ENCODE results near the gene GREB1. TPM values are rescaled to one million over a fixed set of nuclear protein-coding genes. Genes with fewer than 3 reads are reported as not detected.

Gene GREB1
- total RNA-seq, 1 donor from 2014 or later = 6.8 TPM

GRCh38 chr2:11615209-11615608 lies 81.4 kb downstream of the GREB1 start:
- no peak overlapping the region for H3K9ac ChIP-seq (ENCODE audit: low read depth in 1 of 3, low read length in 3 of 3)
- H3K9me3 ChIP-seq (ENCODE audit: control insufficient read depth in 3 of 3, low read length in 3 of 3) = no peaks in the 10 kb centered on the region
- H3K27me3 ChIP-seq (ENCODE audit: control insufficient read depth in 3 of 3, insufficient read depth in 3 of 3, low read length in 3 of 3) = no peaks in the 10 kb centered on the region
- H3K4me1 ChIP-seq (ENCODE audit: control insufficient read depth in 3 of 3, insufficient read depth in 3 of 3, low read length in 3 of 3) = no peaks in the 10 kb centered on the region
- peaks cover 0 to 9% (median 0%) of the 10 kb centered on the region in 3 donors for H3K36me3 ChIP-seq (ENCODE audit: control insufficient read depth in 3 of 3, insufficient read depth in 3 of 3, low read length in 3 of 3)
- H3K27ac ChIP-seq (ENCODE audit: low read depth, low read length) = no peak overlapping the region
- no peak overlapping the region for H3K4me3 ChIP-seq (ENCODE audit: low read length in 3 of 3)

- H3K36me3 ChIP-seq (ENCODE audit: control insufficient read depth in 3 of 3, insufficient read depth in 3 of 3, low read length in 3 of 3) = peaks cover 0 to 8% (median 0%) of the 10 kb centered on the region in 3 donors
- no peaks in the 10 kb centered on the region for H3K9me3 ChIP-seq (ENCODE audit: control insufficient read depth in 3 of 3, low read length in 3 of 3)
- no peaks in the 10 kb centered on the region for H3K27me3 ChIP-seq (ENCODE audit: control insufficient read depth in 3 of 3, insufficient read depth in 3 of 3, low read length in 3 of 3)
- H3K9ac ChIP-seq (ENCODE audit: low read depth in 1 of 3, low read length in 3 of 3) = no peak overlapping the region
- no peak overlapping the region for H3K4me3 ChIP-seq (ENCODE audit: low read length in 3 of 3)
- H3K4me1 ChIP-seq (ENCODE audit: control insufficient read depth in 3 of 3, insufficient read depth in 3 of 3, low read length in 3 of 3) = no peaks in the 10 kb centered on the region
- no peak overlapping the region for H3K27ac ChIP-seq (ENCODE audit: low read depth, low read length)
Observed at GRCh38 chr2:11616097-11616687, 82.3 kb downstream of the GREB1 start.

- H3K4me1 ChIP-seq (ENCODE audit: control insufficient read depth in 3 of 3, insufficient read depth in 3 of 3, low read length in 3 of 3) = no peaks in the 10 kb centered on the region
- no peak overlapping the region for H3K4me3 ChIP-seq (ENCODE audit: low read length in 3 of 3)
- no peak overlapping the region for H3K27ac ChIP-seq (ENCODE audit: low read depth, low read length)
- no peak overlapping the region for H3K9ac ChIP-seq (ENCODE audit: low read depth in 1 of 3, low read length in 3 of 3)
- H3K27me3 ChIP-seq (ENCODE audit: control insufficient read depth in 3 of 3, insufficient read depth in 3 of 3, low read length in 3 of 3) = no peaks in the 10 kb centered on the region
- H3K9me3 ChIP-seq (ENCODE audit: control insufficient read depth in 3 of 3, low read length in 3 of 3) = no peaks in the 10 kb centered on the region
- H3K36me3 ChIP-seq (ENCODE audit: control insufficient read depth in 3 of 3, insufficient read depth in 3 of 3, low read length in 3 of 3) = peaks cover 0 to 8% (median 0%) of the 10 kb centered on the region in 3 donors
Observed at GRCh38 chr2:11616851-11617415, 83.1 kb downstream of the GREB1 start.

- no peak overlapping the region for H3K4me3 ChIP-seq (ENCODE audit: low read length in 3 of 3)
- H3K36me3 ChIP-seq (ENCODE audit: control insufficient read depth in 3 of 3, insufficient read depth in 3 of 3, low read length in 3 of 3) = peaks cover 0 to 8% (median 0%) of the 10 kb centered on the region in 3 donors
- no peak overlapping the region for H3K9ac ChIP-seq (ENCODE audit: low read depth in 1 of 3, low read length in 3 of 3)
- no peaks in the 10 kb centered on the region for H3K27me3 ChIP-seq (ENCODE audit: control insufficient read depth in 3 of 3, insufficient read depth in 3 of 3, low read length in 3 of 3)
- no peak overlapping the region for H3K27ac ChIP-seq (ENCODE audit: low read depth, low read length)
- no peaks in the 10 kb centered on the region for H3K4me1 ChIP-seq (ENCODE audit: control insufficient read depth in 3 of 3, insufficient read depth in 3 of 3, low read length in 3 of 3)
- H3K9me3 ChIP-seq (ENCODE audit: control insufficient read depth in 3 of 3, low read length in 3 of 3) = no peaks in the 10 kb centered on the region
Observed at GRCh38 chr2:11617527-11617926, 83.7 kb downstream of the GREB1 start.

GRCh38 chr2:11617984-11618707 lies 84.3 kb downstream of the GREB1 start:
- Histone ChIP-seq H3K4me3 (ENCODE audit: low read length in 3 of 3) (no peak overlapping the region), H3K36me3 (ENCODE audit: control insufficient read depth in 3 of 3, insufficient read depth in 3 of 3, low read length in 3 of 3) (peaks cover 0 to 6% (median 0%) of the 10 kb centered on the region in 3 donors), H3K27me3 (ENCODE audit: control insufficient read depth in 3 of 3, insufficient read depth in 3 of 3, low read length in 3 of 3) (no peaks in the 10 kb centered on the region), H3K9me3 (ENCODE audit: control insufficient read depth in 3 of 3, low read length in 3 of 3) (no peaks in the 10 kb centered on the region), H3K9ac (ENCODE audit: low read depth in 1 of 3, low read length in 3 of 3) (no peak overlapping the region), H3K4me1 (ENCODE audit: control insufficient read depth in 3 of 3, insufficient read depth in 3 of 3, low read length in 3 of 3) (no peaks in the 10 kb centered on the region), H3K27ac (ENCODE audit: low read depth, low read length) (no peak overlapping the region)

GRCh38 chr2:11618708-11619062 lies 84.8 kb downstream of the GREB1 start:
- H3K36me3 ChIP-seq (ENCODE audit: control insufficient read depth in 3 of 3, insufficient read depth in 3 of 3, low read length in 3 of 3) = peaks cover 0 to 6% (median 0%) of the 10 kb centered on the region in 3 donors
- H3K9me3 ChIP-seq (ENCODE audit: control insufficient read depth in 3 of 3, low read length in 3 of 3) = no peaks in the 10 kb centered on the region
- H3K27ac ChIP-seq (ENCODE audit: low read depth, low read length) = no peak overlapping the region
- no peaks in the 10 kb centered on the region for H3K27me3 ChIP-seq (ENCODE audit: control insufficient read depth in 3 of 3, insufficient read depth in 3 of 3, low read length in 3 of 3)
- no peak overlapping the region for H3K4me3 ChIP-seq (ENCODE audit: low read length in 3 of 3)
- H3K9ac ChIP-seq (ENCODE audit: low read depth in 1 of 3, low read length in 3 of 3) = no peak overlapping the region
- H3K4me1 ChIP-seq (ENCODE audit: control insufficient read depth in 3 of 3, insufficient read depth in 3 of 3, low read length in 3 of 3) = no peaks in the 10 kb centered on the region

- H3K9ac ChIP-seq (ENCODE audit: low read depth in 1 of 3, low read length in 3 of 3) = no peak overlapping the region
- no peaks in the 10 kb centered on the region for H3K4me1 ChIP-seq (ENCODE audit: control insufficient read depth in 3 of 3, insufficient read depth in 3 of 3, low read length in 3 of 3)
- H3K27me3 ChIP-seq (ENCODE audit: control insufficient read depth in 3 of 3, insufficient read depth in 3 of 3, low read length in 3 of 3) = no peaks in the 10 kb centered on the region
- no peak overlapping the region for H3K4me3 ChIP-seq (ENCODE audit: low read length in 3 of 3)
- H3K9me3 ChIP-seq (ENCODE audit: control insufficient read depth in 3 of 3, low read length in 3 of 3) = no peaks in the 10 kb centered on the region
- peaks cover 0 to 9% (median 5%) of the 10 kb centered on the region in 3 donors for H3K36me3 ChIP-seq (ENCODE audit: control insufficient read depth in 3 of 3, insufficient read depth in 3 of 3, low read length in 3 of 3)
- H3K27ac ChIP-seq (ENCODE audit: low read depth, low read length) = no peak overlapping the region
Observed at GRCh38 chr2:11621410-11621809, 87.6 kb downstream of the GREB1 start.

GRCh38 chr2:11622611-11623010 lies 88.8 kb downstream of the GREB1 start:
- Histone ChIP-seq H3K27ac (ENCODE audit: low read depth, low read length) (no peak overlapping the region), H3K4me1 (ENCODE audit: control insufficient read depth in 3 of 3, insufficient read depth in 3 of 3, low read length in 3 of 3) (no peaks in the 10 kb centered on the region), H3K4me3 (ENCODE audit: low read length in 3 of 3) (no peak overlapping the region), H3K9ac (ENCODE audit: low read depth in 1 of 3, low read length in 3 of 3) (no peak overlapping the region), H3K36me3 (ENCODE audit: control insufficient read depth in 3 of 3, insufficient read depth in 3 of 3, low read length in 3 of 3) (peaks cover 6 to 17% (median 12%) of the 10 kb centered on the region in 3 donors), H3K9me3 (ENCODE audit: control insufficient read depth in 3 of 3, low read length in 3 of 3) (peaks cover 3 to 6% (median 6%) of the 10 kb centered on the region in 3 donors), H3K27me3 (ENCODE audit: control insufficient read depth in 3 of 3, insufficient read depth in 3 of 3, low read length in 3 of 3) (no peaks in the 10 kb centered on the region)

- Histone ChIP-seq H3K27ac (ENCODE audit: low read depth, low read length) (no peak overlapping the region), H3K4me1 (ENCODE audit: control insufficient read depth in 3 of 3, insufficient read depth in 3 of 3, low read length in 3 of 3) (peaks cover 0 to 2% (median 1%) of the 10 kb centered on the region in 3 donors), H3K36me3 (ENCODE audit: control insufficient read depth in 3 of 3, insufficient read depth in 3 of 3, low read length in 3 of 3) (peaks cover 6 to 17% (median 12%) of the 10 kb centered on the region in 3 donors), H3K9ac (ENCODE audit: low read depth in 1 of 3, low read length in 3 of 3) (no peak overlapping the region), H3K4me3 (ENCODE audit: low read length in 3 of 3) (no peak overlapping the region), H3K27me3 (ENCODE audit: control insufficient read depth in 3 of 3, insufficient read depth in 3 of 3, low read length in 3 of 3) (no peaks in the 10 kb centered on the region), H3K9me3 (ENCODE audit: control insufficient read depth in 3 of 3, low read length in 3 of 3) (peaks cover 3 to 6% (median 6%) of the 10 kb centered on the region in 3 donors)
Observed at GRCh38 chr2:11624893-11625292, 91.0 kb downstream of the GREB1 start.

GRCh38 chr2:11625671-11626070 lies 91.8 kb downstream of the GREB1 start:
- H3K9ac ChIP-seq (ENCODE audit: low read depth in 1 of 3, low read length in 3 of 3) = no peak overlapping the region
- H3K4me3 ChIP-seq (ENCODE audit: low read length in 3 of 3) = no peak overlapping the region
- H3K36me3 ChIP-seq (ENCODE audit: control insufficient read depth in 3 of 3, insufficient read depth in 3 of 3, low read length in 3 of 3) = peaks cover 6 to 15% (median 12%) of the 10 kb centered on the region in 3 donors
- H3K27me3 ChIP-seq (ENCODE audit: control insufficient read depth in 3 of 3, insufficient read depth in 3 of 3, low read length in 3 of 3) = no peaks in the 10 kb centered on the region
- no peak overlapping the region for H3K27ac ChIP-seq (ENCODE audit: low read depth, low read length)
- peaks cover 4 to 8% (median 4%) of the 10 kb centered on the region in 3 donors for H3K4me1 ChIP-seq (ENCODE audit: control insufficient read depth in 3 of 3, insufficient read depth in 3 of 3, low read length in 3 of 3)
- peaks cover 3 to 6% (median 6%) of the 10 kb centered on the region in 3 donors for H3K9me3 ChIP-seq (ENCODE audit: control insufficient read depth in 3 of 3, low read length in 3 of 3)
